HEK293 (cell line): ENCODE measurements around the gene CDK1.

Experiments
- CTCF ChIA-PET: fragments of 350-600 bp; formaldehyde crosslinking; extraction: SDS; loops from one replicate; lab custom pipeline; 2021; ENCODE audit warnings: antibody characterized with exemption; lab: Yijun Ruan, JAX
- POLR2A ChIA-PET: fragments of 300-600 bp; formaldehyde crosslinking; extraction: SDS; loops from one replicate; lab custom pipeline; 2020; ENCODE audit warnings: antibody characterized with exemption, inconsistent platforms; lab: Yijun Ruan, JAX
- H3K27ac ChIP-seq: fragments of 200-500 bp; sonication (Bioruptor generic); 2 replicates; pipeline ENCODE4 v1.5.1; 2014; ENCODE audit warnings: low read depth, low read length, control low read depth, inconsistent platforms; ENCODE audit errors: extremely low read depth
- H3K36me3 ChIP-seq, 2 experiments: fragments of 200-500 bp in 1 of 2; sonication (Bioruptor generic) in 1 of 2; 1 replicate in 1 of 2; 2 replicates in 1 of 2; pipeline ENCODE4 v1.5.1; 2014 to 2017; ENCODE audit warnings: inconsistent platforms in 2 of 2, low read length in 2 of 2; ENCODE audit not compliant: control insufficient read depth in 2 of 2, insufficient read depth in 1 of 2
- H3K4me1 ChIP-seq: fragments of 200-500 bp; sonication (Bioruptor generic); 2 replicates; pipeline ENCODE4 v1.5.1; 2014; ENCODE audit warnings: mild to moderate bottlenecking, low read length, inconsistent platforms; ENCODE audit not compliant: control insufficient read depth, insufficient read depth
- H3K4me3 ChIP-seq: 2 replicates; pipeline ENCODE4 v1.5.1; 2011; ENCODE audit warnings: low read depth, mild to moderate bottlenecking, control low read depth, low read length, moderate library complexity
- H3K9me3 ChIP-seq: fragments of 200-500 bp; sonication (Bioruptor generic); 2 replicates; pipeline ENCODE4 v1.5.1; 2014; ENCODE audit warnings: low read depth, low read length, inconsistent platforms; ENCODE audit not compliant: control insufficient read depth, insufficient read depth
- GLIS1 ChIP-seq: fragments of 450-650 bp; formaldehyde crosslinking; IDR thresholded peaks from 2 replicates; pipeline ENCODE4 v1.5.1; 2016; ENCODE audit warnings: missing biosample characterization, missing genetic modification characterization
- HOXD13 ChIP-seq: sonication (generic); formaldehyde crosslinking; IDR thresholded peaks from 2 replicates; pipeline ENCODE4 v1.8.0; 2022; ENCODE audit warnings: missing genetic modification reagents, borderline replicate concordance
- IKZF3 ChIP-seq: fragments of 450-650 bp; IDR thresholded peaks from 2 replicates; pipeline ENCODE4 v1.5.0; 2018; ENCODE audit warnings: missing biosample characterization, mild to moderate bottlenecking, missing genetic modification characterization, moderate library complexity
- OVOL3 ChIP-seq: fragments of 450-650 bp; formaldehyde crosslinking; IDR thresholded peaks from 2 replicates; pipeline ENCODE4 v1.5.1; 2016; ENCODE audit warnings: missing biosample characterization, missing genetic modification characterization
- SCRT1 ChIP-seq: fragments of 450-650 bp; formaldehyde crosslinking; IDR thresholded peaks from 2 replicates; pipeline ENCODE4 v1.5.1; 2016; ENCODE audit warnings: missing biosample characterization, missing genetic modification characterization, borderline replicate concordance
- SCRT2 ChIP-seq: fragments of 450-650 bp; formaldehyde crosslinking; IDR thresholded peaks from 2 replicates; pipeline ENCODE4 v1.5.1; 2016; ENCODE audit warnings: missing biosample characterization, missing genetic modification characterization
- TRIM28 ChIP-seq: IDR thresholded peaks from 2 replicates; pipeline ENCODE4 v1.6.1; 2011; ENCODE audit warnings: low read length, control low read depth, borderline replicate concordance
- ZBTB17 ChIP-seq: fragments of 450-650 bp; formaldehyde crosslinking; IDR thresholded peaks from 2 replicates; pipeline ENCODE4 v1.5.1; 2016; ENCODE audit warnings: missing biosample characterization, missing genetic modification characterization
- ZBTB7A ChIP-seq: fragments of 450-650 bp; formaldehyde crosslinking; IDR thresholded peaks from 2 replicates; pipeline ENCODE4 v1.5.1; 2016; ENCODE audit warnings: low read depth, missing biosample characterization, missing genetic modification characterization
- ZFP41 ChIP-seq: fragments of 450-650 bp; formaldehyde crosslinking; IDR thresholded peaks from 2 replicates; pipeline ENCODE4 v1.5.1; 2016; ENCODE audit warnings: missing biosample characterization, missing genetic modification characterization, borderline replicate concordance
- ZIC2 ChIP-seq: fragments of 450-650 bp; formaldehyde crosslinking; IDR thresholded peaks from 2 replicates; pipeline ENCODE4 v1.5.1; 2016; ENCODE audit warnings: missing biosample characterization, missing genetic modification characterization
- ZNF10 ChIP-seq: fragments of 450-650 bp; formaldehyde crosslinking; IDR thresholded peaks from 2 replicates; pipeline ENCODE4 v1.5.1; 2017; ENCODE audit warnings: missing biosample characterization, missing genetic modification characterization
- ZNF133 ChIP-seq: fragments of 450-650 bp; formaldehyde crosslinking; IDR thresholded peaks from 2 replicates; pipeline ENCODE4 v1.5.1; 2016; ENCODE audit warnings: missing biosample characterization, missing genetic modification characterization
- ZNF146 ChIP-seq: fragments of 450-650 bp; formaldehyde crosslinking; IDR thresholded peaks from 2 replicates; pipeline ENCODE4 v1.5.1; 2016; ENCODE audit warnings: missing biosample characterization, missing genetic modification characterization
- ZNF175 ChIP-seq: fragments of 450-650 bp; formaldehyde crosslinking; IDR thresholded peaks from 2 replicates; pipeline ENCODE4 v1.5.1; 2016; ENCODE audit warnings: missing biosample characterization, missing genetic modification characterization
- ZNF335 ChIP-seq: fragments of 450-650 bp; formaldehyde crosslinking; conservative IDR thresholded peaks from 2 replicates; pipeline ENCODE4 v1.5.1; 2016; ENCODE audit warnings: missing biosample characterization, missing genetic modification characterization
- ZNF341 ChIP-seq: fragments of 450-650 bp; formaldehyde crosslinking; IDR thresholded peaks from 2 replicates; pipeline ENCODE4; 2016; ENCODE audit warnings: low read depth, missing biosample characterization, missing genetic modification characterization
- ZNF366 ChIP-seq: fragments of 450-650 bp; formaldehyde crosslinking; conservative IDR thresholded peaks from 2 replicates; pipeline ENCODE4 v1.5.1; 2016; ENCODE audit warnings: missing biosample characterization, missing genetic modification characterization
- ZNF473 ChIP-seq: fragments of 450-650 bp; formaldehyde crosslinking; IDR thresholded peaks from 2 replicates; pipeline ENCODE4 v1.5.1; 2017; ENCODE audit warnings: missing biosample characterization, missing genetic modification characterization
- ZNF548 ChIP-seq: fragments of 450-650 bp; formaldehyde crosslinking; IDR thresholded peaks from 2 replicates; pipeline ENCODE4 v1.5.1; 2016; ENCODE audit warnings: missing biosample characterization, missing genetic modification characterization
- ZNF791 ChIP-seq: fragments of 450-650 bp; formaldehyde crosslinking; IDR thresholded peaks from 2 replicates; pipeline ENCODE4 v1.5.1; 2016; ENCODE audit warnings: missing biosample characterization, missing genetic modification characterization
- ZSCAN16 ChIP-seq: fragments of 450-650 bp; formaldehyde crosslinking; IDR thresholded peaks from 2 replicates; pipeline ENCODE4 v1.5.1; 2016; ENCODE audit warnings: missing biosample characterization, missing genetic modification characterization
- TF ChIP-seq, protein P1 (sequence below): fragments of 450-650 bp; formaldehyde crosslinking; IDR thresholded peaks from 2 replicates; pipeline ENCODE4 v1.5.1; 2016; ENCODE audit warnings: missing biosample characterization, missing genetic modification characterization
- TF ChIP-seq, protein P2 (sequence below): fragments of 450-650 bp; formaldehyde crosslinking; conservative IDR thresholded peaks from 2 replicates; pipeline ENCODE4 v1.5.1; 2016; ENCODE audit warnings: low read depth, missing biosample characterization, missing genetic modification characterization

The CDK1 gene

DNA sequence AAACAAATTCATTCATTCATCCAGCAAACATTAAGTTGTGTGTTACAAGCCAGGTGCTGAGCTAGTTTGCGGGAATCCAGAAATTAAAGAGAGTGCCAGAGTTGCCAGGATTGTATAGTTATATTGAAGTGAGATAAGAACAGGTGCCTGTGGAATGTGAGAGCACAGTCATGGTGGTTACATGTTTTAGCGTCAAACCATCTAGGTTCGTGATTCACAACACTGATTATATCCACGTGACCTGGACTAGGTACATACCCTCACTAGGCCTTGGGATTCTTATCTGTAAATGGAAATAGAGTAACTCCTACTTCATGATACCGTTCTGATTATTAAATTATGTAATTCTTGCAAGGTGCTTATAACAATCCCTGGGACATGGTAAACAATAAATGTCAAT lies 24.5 kb upstream of the CDK1 start:
- Histone ChIP-seq H3K27ac (no peak overlapping the region), H3K9me3 (no peaks in the 10 kb centered on the region), H3K36me3 (no peaks in the 10 kb centered on the region), H3K4me1 (peaks cover 11% of the 10 kb centered on the region), H3K4me3 (no peak overlapping the region)
- CTCF ChIA-PET, result interaction anchor here (0.5 to 1.3 kb wide), 2 partner anchors 9 to 34 kb away, joined by 3 read pairs; no protein-coding TSS in a partner anchor
- peak; percentile 36; the same call in 1 of the 2 replicates for TF ChIP-seq SCRT2 (tag by site-specific recombination)
- TF ChIP-seq ZFP41 (tag by site-specific recombination), result no peak
- POLR2A ChIA-PET, result no interaction called here

DNA sequence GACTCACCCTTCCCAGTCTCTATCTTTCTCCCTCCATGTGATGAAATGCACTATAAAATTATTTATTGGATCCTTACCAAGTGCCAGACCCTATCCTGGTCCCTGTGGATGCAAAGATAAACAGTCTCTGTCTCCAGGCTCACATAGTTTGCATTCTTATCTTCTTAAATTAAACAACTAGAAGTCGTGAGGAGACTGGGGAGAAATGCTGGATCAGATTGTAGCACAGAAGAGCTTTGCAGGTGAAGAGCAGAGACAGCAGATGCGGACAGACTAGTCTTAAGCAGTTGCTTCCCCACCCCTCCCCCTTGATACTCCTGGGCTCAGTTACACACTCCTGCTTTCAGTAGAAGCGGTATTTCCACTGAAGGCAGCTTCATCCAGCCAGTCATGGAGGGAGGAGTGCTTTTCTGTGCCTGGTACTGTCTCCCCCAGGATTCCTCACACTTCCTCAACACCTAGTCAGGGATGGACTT lies 20.8 kb upstream of the CDK1 start:
- H3K27ac ChIP-seq, result peak overlapping the region; percentile 28; the same call in 1 of the 2 replicates
- CTCF ChIA-PET, result interaction anchor here (0.7 to 1.3 kb wide), 5 partner anchors 9 to 1228 kb away, joined by 3 to 7 read pairs (median 3); no protein-coding TSS in a partner anchor
- H3K36me3 ChIP-seq, result no peaks in the 10 kb centered on the region
- peaks cover 11% of the 10 kb centered on the region for H3K4me1 ChIP-seq
- no peak for TF ChIP-seq ZIC2
- TF ChIP-seq ZNF335 (tag by site-specific recombination), result peak; percentile 36; the same call in 1 of the 2 replicates
- peak; percentile 64; the same call in 1 of the 2 replicates for TF ChIP-seq TRIM28
- TF ChIP-seq IKZF3, result peak; percentile 21; the same call in 1 of the 2 replicates
- no peak for TF ChIP-seq ZNF175 (tag by site-specific recombination)
- TF ChIP-seq, protein P1, sequence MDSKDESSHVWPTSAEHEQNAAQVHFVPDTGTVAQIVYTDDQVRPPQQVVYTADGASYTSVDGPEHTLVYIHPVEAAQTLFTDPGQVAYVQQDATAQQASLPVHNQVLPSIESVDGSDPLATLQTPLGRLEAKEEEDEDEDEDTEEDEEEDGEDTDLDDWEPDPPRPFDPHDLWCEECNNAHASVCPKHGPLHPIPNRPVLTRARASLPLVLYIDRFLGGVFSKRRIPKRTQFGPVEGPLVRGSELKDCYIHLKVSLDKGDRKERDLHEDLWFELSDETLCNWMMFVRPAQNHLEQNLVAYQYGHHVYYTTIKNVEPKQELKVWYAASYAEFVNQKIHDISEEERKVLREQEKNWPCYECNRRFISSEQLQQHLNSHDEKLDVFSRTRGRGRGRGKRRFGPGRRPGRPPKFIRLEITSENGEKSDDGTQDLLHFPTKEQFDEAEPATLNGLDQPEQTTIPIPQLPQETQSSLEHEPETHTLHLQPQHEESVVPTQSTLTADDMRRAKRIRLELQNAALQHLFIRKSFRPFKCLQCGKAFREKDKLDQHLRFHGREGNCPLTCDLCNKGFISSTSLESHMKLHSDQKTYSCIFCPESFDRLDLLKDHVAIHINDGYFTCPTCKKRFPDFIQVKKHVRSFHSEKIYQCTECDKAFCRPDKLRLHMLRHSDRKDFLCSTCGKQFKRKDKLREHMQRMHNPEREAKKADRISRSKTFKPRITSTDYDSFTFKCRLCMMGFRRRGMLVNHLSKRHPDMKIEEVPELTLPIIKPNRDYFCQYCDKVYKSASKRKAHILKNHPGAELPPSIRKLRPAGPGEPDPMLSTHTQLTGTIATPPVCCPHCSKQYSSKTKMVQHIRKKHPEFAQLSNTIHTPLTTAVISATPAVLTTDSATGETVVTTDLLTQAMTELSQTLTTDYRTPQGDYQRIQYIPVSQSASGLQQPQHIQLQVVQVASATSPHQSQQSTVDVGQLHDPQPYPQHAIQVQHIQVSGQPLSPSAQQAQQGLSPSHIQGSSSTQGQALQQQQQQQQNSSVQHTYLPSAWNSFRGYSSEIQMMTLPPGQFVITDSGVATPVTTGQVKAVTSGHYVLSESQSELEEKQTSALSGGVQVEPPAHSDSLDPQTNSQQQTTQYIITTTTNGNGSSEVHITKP, result peak; percentile 45
- TF ChIP-seq ZNF133 (tag by site-specific recombination), result no peak
- peak; percentile 88 for TF ChIP-seq HOXD13 (CRISPR knock-in tag)
- no peak for TF ChIP-seq ZSCAN16
- 0 out of 2 replicates have a peak, but pooled peaks have one; percentile 14 for TF ChIP-seq ZNF341 (tag by site-specific recombination)
- TF ChIP-seq ZBTB17, result peak; percentile 25; the same call in 1 of the 2 replicates
- TF ChIP-seq ZNF10 (tag by site-specific recombination), result peak; percentile 61; the same call in 1 of the 2 replicates
- H3K4me3 ChIP-seq, result no peak overlapping the region
- no peaks in the 10 kb centered on the region for H3K9me3 ChIP-seq
- POLR2A ChIA-PET, result interaction anchor here (0.7 to 1.9 kb wide), 2 partner anchors 21 to 994 kb away, joined by 3 to 9 read pairs; partner anchors contain the start of gene CDK1

DNA sequence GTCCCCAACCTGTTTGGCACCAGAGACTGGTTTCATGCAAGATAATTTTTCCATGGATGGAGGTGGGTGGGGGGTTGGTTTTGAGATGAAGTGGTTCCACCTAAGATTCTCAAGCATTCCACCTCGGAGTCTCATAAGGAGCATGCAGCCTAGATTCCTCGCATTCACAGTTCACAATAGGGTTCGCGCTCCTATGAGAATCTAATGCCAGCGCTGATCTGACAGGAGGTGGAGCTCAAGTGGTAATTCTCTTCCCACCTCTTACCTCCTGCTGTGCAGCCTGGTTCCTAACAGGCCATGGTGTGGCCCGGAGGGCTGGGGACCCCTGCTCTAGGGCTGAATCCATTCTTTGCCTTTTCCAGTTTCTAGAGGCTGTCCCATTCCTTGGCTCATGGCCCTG lies 19.1 kb upstream of the CDK1 start:
- ChIA-PET CTCF (no interaction called here), POLR2A (no interaction called here)
- no peak overlapping the region for H3K4me3 ChIP-seq
- no peaks in the 10 kb centered on the region for H3K9me3 ChIP-seq
- no peaks in the 10 kb centered on the region for H3K36me3 ChIP-seq
- no peak overlapping the region for H3K27ac ChIP-seq
- H3K4me1 ChIP-seq, result peaks cover 11% of the 10 kb centered on the region
- TF ChIP-seq GLIS1 (tag by site-specific recombination) (no peak), ZNF548 (tag by site-specific recombination) (no peak), SCRT1 (tag by site-specific recombination) (no peak), OVOL3 (no peak), ZNF366 (tag by site-specific recombination) (no peak), ZBTB7A (tag by site-specific recombination) (no peak), ZNF146 (tag by site-specific recombination) (no peak), ZNF791 (tag by site-specific recombination) (no peak), ZNF473 (tag by site-specific recombination) (no peak)
- TF ChIP-seq, protein P2, sequence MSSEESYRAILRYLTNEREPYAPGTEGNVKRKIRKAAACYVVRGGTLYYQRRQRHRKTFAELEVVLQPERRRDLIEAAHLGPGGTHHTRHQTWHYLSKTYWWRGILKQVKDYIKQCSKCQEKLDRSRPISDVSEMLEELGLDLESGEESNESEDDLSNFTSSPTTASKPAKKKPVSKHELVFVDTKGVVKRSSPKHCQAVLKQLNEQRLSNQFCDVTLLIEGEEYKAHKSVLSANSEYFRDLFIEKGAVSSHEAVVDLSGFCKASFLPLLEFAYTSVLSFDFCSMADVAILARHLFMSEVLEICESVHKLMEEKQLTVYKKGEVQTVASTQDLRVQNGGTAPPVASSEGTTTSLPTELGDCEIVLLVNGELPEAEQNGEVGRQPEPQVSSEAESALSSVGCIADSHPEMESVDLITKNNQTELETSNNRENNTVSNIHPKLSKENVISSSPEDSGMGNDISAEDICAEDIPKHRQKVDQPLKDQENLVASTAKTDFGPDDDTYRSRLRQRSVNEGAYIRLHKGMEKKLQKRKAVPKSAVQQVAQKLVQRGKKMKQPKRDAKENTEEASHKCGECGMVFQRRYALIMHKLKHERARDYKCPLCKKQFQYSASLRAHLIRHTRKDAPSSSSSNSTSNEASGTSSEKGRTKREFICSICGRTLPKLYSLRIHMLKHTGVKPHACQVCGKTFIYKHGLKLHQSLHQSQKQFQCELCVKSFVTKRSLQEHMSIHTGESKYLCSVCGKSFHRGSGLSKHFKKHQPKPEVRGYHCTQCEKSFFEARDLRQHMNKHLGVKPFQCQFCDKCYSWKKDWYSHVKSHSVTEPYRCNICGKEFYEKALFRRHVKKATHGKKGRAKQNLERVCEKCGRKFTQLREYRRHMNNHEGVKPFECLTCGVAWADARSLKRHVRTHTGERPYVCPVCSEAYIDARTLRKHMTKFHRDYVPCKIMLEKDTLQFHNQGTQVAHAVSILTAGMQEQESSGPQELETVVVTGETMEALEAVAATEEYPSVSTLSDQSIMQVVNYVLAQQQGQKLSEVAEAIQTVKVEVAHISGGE, result no peak
